Endothelial cell (in vitro differentiated cells): Measurements from ENCODE around the gene DUSP21. TPM values are rescaled to one million over a fixed set of nuclear protein-coding genes. Genes with fewer than 3 reads are reported as not detected.

Source experiments
- DNase-seq: peaks from one replicate; pipeline ENCODE4 v3.0.0; 2021; ENCODE audit warnings: low spot score
- H3K27ac Mint-ChIP-seq: one replicate; pipeline ENCODE4 v1.8.0; 2021; ENCODE audit warnings: mixed read lengths, inconsistent platforms; ENCODE audit not compliant: unreplicated experiment
- H3K27me3 Mint-ChIP-seq: one replicate; pipeline ENCODE4 v1.8.0; 2021; ENCODE audit warnings: mild to moderate bottlenecking, moderate library complexity, mixed read lengths, inconsistent platforms; ENCODE audit not compliant: unreplicated experiment
- H3K36me3 Mint-ChIP-seq: one replicate; pipeline ENCODE4 v1.8.0; 2021; ENCODE audit warnings: mild to moderate bottlenecking, low read depth, mixed read lengths, inconsistent platforms; ENCODE audit not compliant: unreplicated experiment
- H3K4me1 Mint-ChIP-seq: one replicate; pipeline ENCODE4 v1.8.0; 2021; ENCODE audit warnings: mild to moderate bottlenecking, mixed read lengths, inconsistent platforms; ENCODE audit not compliant: unreplicated experiment
- H3K4me3 Mint-ChIP-seq: one replicate; pipeline ENCODE4 v1.8.0; 2021; ENCODE audit warnings: mild to moderate bottlenecking, mixed read lengths, inconsistent platforms; ENCODE audit not compliant: unreplicated experiment
- H3K9me3 Mint-ChIP-seq: one replicate; pipeline ENCODE4 v1.8.0; 2021; ENCODE audit warnings: mixed read lengths, inconsistent platforms; ENCODE audit not compliant: unreplicated experiment
- total RNA-seq: library from RNA; stranded (reverse); fragmentation: NEBNext Ultra II Directional; extraction: Animal tissue kit (Norgen Biotek cat#: 25700); gene quantifications from one replicate; pipeline ENCODE4 v1.2.1, GENCODE V29; 2021; ENCODE audit not compliant: unreplicated experiment
- TF ChIP-seq, protein P1 (sequence below): fragments of 200-600 bp; sonication (generic); IDR thresholded peaks from one replicate; pipeline ENCODE4 v1.5.0; 2021; ENCODE audit warnings: antibody characterized with exemption; ENCODE audit not compliant: unreplicated experiment

The DUSP21 gene
- total RNA-seq, 1 donor from 2014 or later = not detected

DNA sequence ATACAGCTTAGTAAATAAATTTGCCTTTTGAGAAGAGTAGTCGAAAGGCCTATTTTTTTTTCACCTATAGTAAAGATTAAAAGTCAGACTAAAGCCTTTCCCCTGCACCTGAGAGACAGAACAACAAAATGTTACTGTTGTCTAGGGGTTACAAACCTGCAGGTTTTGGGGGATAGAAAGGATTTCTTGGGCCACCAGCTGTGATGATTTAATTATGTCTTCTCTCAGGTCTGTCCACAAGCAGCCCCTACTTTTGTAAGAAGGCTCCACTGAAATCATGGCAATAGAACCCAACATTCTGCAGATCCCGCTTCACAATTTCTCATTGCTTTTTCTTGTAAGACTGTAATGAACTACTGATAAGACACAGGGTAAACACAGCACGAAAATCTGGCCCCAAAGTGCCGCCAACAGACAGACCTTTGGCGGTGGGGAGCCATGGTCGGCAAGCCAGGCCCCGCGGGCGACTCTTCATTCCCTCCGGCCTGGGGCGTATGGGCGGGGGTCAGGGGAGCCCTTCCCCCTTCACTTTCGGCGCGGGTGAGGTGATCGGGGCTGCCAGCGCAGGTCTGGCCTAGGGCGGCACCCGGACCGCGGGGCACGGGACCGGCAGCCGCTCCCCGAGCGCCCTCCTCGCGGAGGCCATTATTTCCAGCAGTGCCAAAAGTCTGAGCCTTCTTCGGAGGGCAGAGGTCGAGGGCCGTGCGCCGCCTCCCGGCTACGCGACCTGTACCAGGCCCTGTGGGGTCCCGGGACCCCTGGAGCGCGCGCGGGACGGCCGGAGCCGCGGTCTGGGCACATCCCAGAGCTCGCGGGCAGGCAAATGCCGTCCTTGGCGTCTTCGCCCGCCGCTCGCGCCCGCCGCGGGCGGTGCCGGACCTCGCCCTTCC is 28.4 kb downstream of the DUSP21 start:
- peak; percentile 45 for DNase-seq
- TF ChIP-seq, protein P1, sequence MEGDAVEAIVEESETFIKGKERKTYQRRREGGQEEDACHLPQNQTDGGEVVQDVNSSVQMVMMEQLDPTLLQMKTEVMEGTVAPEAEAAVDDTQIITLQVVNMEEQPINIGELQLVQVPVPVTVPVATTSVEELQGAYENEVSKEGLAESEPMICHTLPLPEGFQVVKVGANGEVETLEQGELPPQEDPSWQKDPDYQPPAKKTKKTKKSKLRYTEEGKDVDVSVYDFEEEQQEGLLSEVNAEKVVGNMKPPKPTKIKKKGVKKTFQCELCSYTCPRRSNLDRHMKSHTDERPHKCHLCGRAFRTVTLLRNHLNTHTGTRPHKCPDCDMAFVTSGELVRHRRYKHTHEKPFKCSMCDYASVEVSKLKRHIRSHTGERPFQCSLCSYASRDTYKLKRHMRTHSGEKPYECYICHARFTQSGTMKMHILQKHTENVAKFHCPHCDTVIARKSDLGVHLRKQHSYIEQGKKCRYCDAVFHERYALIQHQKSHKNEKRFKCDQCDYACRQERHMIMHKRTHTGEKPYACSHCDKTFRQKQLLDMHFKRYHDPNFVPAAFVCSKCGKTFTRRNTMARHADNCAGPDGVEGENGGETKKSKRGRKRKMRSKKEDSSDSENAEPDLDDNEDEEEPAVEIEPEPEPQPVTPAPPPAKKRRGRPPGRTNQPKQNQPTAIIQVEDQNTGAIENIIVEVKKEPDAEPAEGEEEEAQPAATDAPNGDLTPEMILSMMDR = no peak
- peak overlapping the region; percentile 96 for H3K27ac Mint-ChIP-seq
- H3K36me3 Mint-ChIP-seq = no peaks in the 10 kb centered on the region
- peaks cover 6% of the 10 kb centered on the region for H3K27me3 Mint-ChIP-seq
- peaks cover 4% of the 10 kb centered on the region for H3K4me1 Mint-ChIP-seq
- H3K4me3 Mint-ChIP-seq = peak overlapping the region; percentile 93
- no peaks in the 10 kb centered on the region for H3K9me3 Mint-ChIP-seq

DNA sequence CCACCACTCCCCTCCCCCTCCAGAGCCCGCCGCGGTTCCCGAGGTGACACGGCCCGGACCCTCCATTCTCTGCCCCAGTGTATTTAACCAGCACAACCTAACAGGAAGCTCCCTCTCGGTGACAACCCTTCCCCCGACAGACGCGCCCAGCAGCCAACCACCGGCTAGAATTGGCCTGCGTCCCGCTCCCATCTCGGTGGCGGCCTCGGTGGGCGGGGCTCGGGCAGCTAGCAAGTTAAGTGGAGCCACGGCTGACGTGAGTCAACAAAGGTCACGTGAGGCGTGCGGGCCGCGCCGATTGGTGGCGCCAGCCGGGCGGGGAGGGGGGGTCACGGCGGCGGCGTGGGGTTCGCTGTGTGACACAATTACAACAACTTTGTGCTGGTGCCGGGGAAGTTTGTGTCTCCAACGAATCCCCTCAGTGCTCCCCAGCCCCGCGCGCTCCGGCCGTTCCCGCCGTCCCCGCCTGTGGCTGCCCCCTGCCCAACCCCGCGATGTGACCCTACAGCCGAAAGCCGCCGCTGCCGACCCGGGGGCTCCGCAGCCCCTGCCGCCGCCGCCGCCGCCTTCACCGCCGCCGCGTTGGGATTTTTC is 29.1 kb downstream of the DUSP21 start, which contains the start of gene KDM6A:
Gene KDM6A, plus strand, starts transcription at position 368 of the 594 bp plus-strand sequence. CDS start 364 bp downstream, outside the sequence.
- Mint-ChIP-seq H3K4me3 (peak within 1 kb of the TSS; percentile 96), H3K36me3 (no peaks in the 10 kb centered on the region), H3K4me1 (peaks cover 4% of the 10 kb centered on the region), H3K9me3 (no peaks in the 10 kb centered on the region), H3K27me3 (peaks cover 6% of the 10 kb centered on the region), H3K27ac (peak within 1 kb of the TSS; percentile 99)
- TF ChIP-seq, protein P1 = no peak
- peak; percentile 90 for DNase-seq

DNA sequence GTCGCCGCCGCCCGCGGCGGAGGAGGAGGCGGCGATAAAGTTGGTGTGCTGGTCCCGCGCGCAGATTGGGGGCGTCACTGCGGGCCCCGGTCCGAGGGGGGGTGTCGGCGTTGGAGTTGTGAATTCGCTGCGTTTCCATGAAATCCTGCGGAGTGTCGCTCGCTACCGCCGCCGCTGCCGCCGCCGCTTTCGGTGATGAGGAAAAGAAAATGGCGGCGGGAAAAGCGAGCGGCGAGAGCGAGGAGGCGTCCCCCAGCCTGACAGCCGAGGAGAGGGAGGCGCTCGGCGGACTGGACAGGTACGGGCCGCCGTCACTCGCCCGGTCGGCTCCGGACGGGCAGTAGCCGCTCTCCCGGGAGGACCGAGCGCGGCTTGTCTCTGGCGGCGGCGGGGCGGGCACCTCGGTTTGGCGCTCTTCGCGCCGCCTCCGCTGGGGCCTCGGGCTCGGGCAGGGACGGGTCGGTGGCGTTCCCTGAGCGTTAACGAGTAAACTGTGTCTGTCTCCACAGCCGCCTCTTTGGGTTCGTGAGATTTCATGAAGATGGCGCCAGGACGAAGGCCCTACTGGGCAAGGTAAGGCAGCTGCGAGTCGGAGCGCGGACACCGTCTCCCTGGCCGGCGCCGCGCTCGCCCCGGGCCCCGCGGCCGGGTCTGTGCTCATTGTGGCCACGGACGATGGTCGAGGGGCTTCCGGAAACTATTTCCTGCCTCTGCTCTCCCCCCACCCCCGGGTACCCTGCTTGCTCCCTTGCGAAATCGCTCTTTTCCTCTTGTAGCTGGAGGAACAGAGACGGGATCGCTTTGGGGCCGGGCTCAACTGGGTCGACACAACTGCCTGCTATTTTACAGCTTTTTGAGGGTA is 29.8 kb downstream of the DUSP21 start:
- Mint-ChIP-seq H3K4me1 (peaks cover 4% of the 10 kb centered on the region), H3K36me3 (no peaks in the 10 kb centered on the region), H3K27me3 (peaks cover 6% of the 10 kb centered on the region), H3K27ac (peak overlapping the region; percentile 99), H3K9me3 (no peaks in the 10 kb centered on the region), H3K4me3 (peak overlapping the region; percentile 96)
- TF ChIP-seq, protein P1 = no peak
- DNase-seq = peak; percentile 63

DNA sequence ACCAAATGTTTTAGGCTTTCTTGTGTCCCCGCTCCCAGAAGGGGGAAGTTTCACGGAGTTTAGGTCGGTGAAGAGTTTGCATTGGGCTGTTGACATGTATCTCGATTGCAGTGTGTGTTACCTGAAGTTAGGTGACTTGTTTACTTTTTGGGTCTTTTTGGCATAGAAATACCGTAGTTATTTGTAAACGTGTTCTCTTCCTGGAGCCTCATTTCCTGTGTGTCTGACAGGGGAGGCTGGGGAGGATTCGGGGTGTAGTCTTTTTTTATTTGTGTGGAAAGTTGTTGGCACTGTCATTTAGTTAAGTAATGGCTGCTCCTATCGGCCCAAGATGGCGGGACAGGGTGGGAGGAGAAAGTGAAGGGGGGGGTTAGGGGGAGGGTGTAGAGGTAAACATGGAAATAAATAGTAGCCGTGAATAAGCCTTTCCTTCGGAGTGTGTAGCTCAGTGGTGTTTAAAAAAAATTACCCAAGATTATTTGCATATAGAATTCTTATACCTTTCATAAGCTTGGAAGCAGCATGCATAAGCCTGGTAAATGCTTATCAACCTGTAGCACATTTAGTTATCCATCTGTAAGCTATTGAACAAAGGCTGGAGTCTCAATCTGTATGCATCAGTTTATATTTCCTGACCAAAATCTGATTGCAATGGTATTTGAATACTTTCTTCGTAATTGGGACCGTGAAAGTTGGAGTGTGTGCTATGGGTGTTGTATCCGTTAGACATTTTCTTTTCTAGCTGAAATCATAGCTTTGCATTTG is 30.8 kb downstream of the DUSP21 start:
- no peaks in the 10 kb centered on the region for H3K9me3 Mint-ChIP-seq
- no peak for DNase-seq
- H3K27ac Mint-ChIP-seq = peak overlapping the region; percentile 99
- peaks cover 4% of the 10 kb centered on the region for H3K4me1 Mint-ChIP-seq
- H3K27me3 Mint-ChIP-seq = peaks cover 6% of the 10 kb centered on the region
- peak overlapping the region; percentile 96 for H3K4me3 Mint-ChIP-seq
- H3K36me3 Mint-ChIP-seq = no peaks in the 10 kb centered on the region
- TF ChIP-seq, protein P1 = no peak
